Measurements from ENCODE around the gene KANSL1.
"Not testable (repeated sequence)": the region's sequence is repeated elsewhere in the genome, so short reads cannot be mapped to it uniquely, and the experiment has no call there.

DNA sequence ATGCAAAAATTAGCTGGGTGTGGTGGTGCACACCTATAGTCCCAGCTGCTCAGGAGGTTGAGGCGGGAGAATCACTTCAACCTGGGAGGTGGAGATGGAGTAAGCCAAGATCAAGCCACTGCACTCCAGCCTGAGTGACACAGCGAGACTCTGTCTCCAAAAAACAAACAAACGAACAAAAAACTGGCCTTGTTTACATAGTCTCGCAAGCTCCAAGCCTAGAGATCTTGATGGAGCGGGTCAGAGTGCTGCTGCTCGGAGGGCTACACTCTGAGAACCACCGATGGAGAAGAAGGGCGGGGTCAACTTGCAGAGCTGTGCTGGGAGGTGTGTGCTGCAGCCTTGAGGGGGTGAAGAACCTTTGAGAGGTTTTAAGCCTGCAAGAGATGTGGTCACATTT is 38.1 kb upstream of the KANSL1 start:
- TF ChIP-seq, protein P1, sequence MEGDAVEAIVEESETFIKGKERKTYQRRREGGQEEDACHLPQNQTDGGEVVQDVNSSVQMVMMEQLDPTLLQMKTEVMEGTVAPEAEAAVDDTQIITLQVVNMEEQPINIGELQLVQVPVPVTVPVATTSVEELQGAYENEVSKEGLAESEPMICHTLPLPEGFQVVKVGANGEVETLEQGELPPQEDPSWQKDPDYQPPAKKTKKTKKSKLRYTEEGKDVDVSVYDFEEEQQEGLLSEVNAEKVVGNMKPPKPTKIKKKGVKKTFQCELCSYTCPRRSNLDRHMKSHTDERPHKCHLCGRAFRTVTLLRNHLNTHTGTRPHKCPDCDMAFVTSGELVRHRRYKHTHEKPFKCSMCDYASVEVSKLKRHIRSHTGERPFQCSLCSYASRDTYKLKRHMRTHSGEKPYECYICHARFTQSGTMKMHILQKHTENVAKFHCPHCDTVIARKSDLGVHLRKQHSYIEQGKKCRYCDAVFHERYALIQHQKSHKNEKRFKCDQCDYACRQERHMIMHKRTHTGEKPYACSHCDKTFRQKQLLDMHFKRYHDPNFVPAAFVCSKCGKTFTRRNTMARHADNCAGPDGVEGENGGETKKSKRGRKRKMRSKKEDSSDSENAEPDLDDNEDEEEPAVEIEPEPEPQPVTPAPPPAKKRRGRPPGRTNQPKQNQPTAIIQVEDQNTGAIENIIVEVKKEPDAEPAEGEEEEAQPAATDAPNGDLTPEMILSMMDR (conservative IDR thresholded peaks at IDR 0.05) = not testable (repeated sequence)
- not testable (repeated sequence) for TF ChIP-seq ZFX (IDR thresholded peaks at IDR 0.05)
